ACC112 (cell line): ENCODE measurements around the gene DNAH7.
"Not testable (repeated sequence)": the region's sequence is repeated elsewhere in the genome, so short reads cannot be mapped to it uniquely, and the experiment has no call there.

ENCODE experiments used
- H2AFZ ChIP-seq: fragments of 200-600 bp; sonication (generic); one replicate; pipeline ENCODE4 v1.6.0; 2017; ENCODE audit warnings: antibody characterized with exemption, low read length; ENCODE audit not compliant: unreplicated experiment
- H3K27ac ChIP-seq: fragments of 200-600 bp; sonication (generic); 2 replicates; pipeline ENCODE4 v1.5.1; 2014; ENCODE audit warnings: low read depth, mild to moderate bottlenecking, antibody characterized with exemption, low read length, moderate library complexity
- H3K27me3 ChIP-seq: fragments of 200-600 bp; sonication (generic); 2 replicates; pipeline ENCODE4 v1.6.1; 2014; ENCODE audit warnings: mild to moderate bottlenecking, antibody characterized with exemption, low read length, moderate library complexity, mixed read lengths; ENCODE audit not compliant: insufficient read depth
- H3K36me3 ChIP-seq: fragments of 200-600 bp; sonication (generic); 2 replicates; pipeline ENCODE4 v1.6.1; 2016; ENCODE audit warnings: mild to moderate bottlenecking, antibody characterized with exemption, low read length, moderate library complexity, mixed read lengths; ENCODE audit not compliant: insufficient read depth
- H3K4me1 ChIP-seq: fragments of 200-600 bp; sonication (generic); one replicate; pipeline ENCODE4 v1.6.1; 2016; ENCODE audit warnings: low read length, mixed read lengths; ENCODE audit not compliant: insufficient read depth, unreplicated experiment, control insufficient read depth
- H3K4me3 ChIP-seq: fragments of 200-600 bp; sonication (generic); 2 replicates; pipeline ENCODE4 v1.5.1; 2014; ENCODE audit warnings: mild to moderate bottlenecking, low read depth, low read length
- H3K79me2 ChIP-seq: fragments of 200-600 bp; sonication (generic); one replicate; pipeline ENCODE4 v1.6.0; 2016; ENCODE audit warnings: low read length; ENCODE audit not compliant: control insufficient read depth, unreplicated experiment, insufficient read depth

The DNAH7 gene

DNA sequence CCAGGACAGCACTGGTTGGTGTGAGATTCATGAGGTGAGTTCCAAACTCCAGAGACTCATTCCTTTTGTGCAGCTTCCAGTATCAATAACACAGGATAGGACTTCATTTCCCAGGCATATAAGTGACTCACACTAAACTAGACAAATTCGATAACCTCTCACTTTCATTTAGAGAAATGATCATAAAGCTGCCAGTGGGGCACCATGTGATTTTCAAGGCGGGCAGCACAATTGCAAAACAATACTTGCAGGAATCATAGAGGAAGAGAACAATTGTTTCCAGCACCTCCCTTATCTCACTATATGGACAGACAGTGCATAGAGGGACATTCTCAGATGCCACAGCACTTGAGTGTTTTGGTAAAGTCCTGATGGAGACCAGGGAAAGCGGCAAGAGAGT is 31.3 kb upstream of the DNAH7 start:
- Histone ChIP-seq H3K4me3 (no peak overlapping the region), H3K4me1 (peaks cover 19% of the 10 kb centered on the region), H2AFZ (no peak overlapping the region), H3K27ac (no peak overlapping the region), H3K79me2 (no peaks in the 10 kb centered on the region), H3K27me3 (no peaks in the 10 kb centered on the region), H3K36me3 (no peaks in the 10 kb centered on the region)

GRCh38 chr2:196097864-196098660 is 29.4 kb upstream of the DNAH7 start:
- Histone ChIP-seq H3K27ac (no peak overlapping the region), H3K79me2 (no peaks in the 10 kb centered on the region), H3K4me3 (no peak overlapping the region), H3K27me3 (no peaks in the 10 kb centered on the region), H3K36me3 (no peaks in the 10 kb centered on the region), H3K4me1 (peaks cover 19% of the 10 kb centered on the region), H2AFZ (no peak overlapping the region)

- H3K27ac ChIP-seq = no peak overlapping the region
- H2AFZ ChIP-seq = no peak overlapping the region
- H3K27me3 ChIP-seq = no peaks in the 10 kb centered on the region
- no peak overlapping the region for H3K4me3 ChIP-seq
- H3K79me2 ChIP-seq = no peaks in the 10 kb centered on the region
- no peaks in the 10 kb centered on the region for H3K36me3 ChIP-seq
- peaks cover 19% of the 10 kb centered on the region for H3K4me1 ChIP-seq
Observed at GRCh38 chr2:196096982-196097745, 28.5 kb upstream of the DNAH7 start.

- H3K27ac ChIP-seq = no peak overlapping the region
Observed at GRCh38 chr2:196096264-196096663, 27.6 kb upstream of the DNAH7 start.

GRCh38 chr2:196089448-196089847 is 20.8 kb upstream of the DNAH7 start:
- not testable (repeated sequence) for H3K79me2 ChIP-seq, H2AFZ ChIP-seq, H3K4me3 ChIP-seq, H3K27me3 ChIP-seq, H3K4me1 ChIP-seq, H3K36me3 ChIP-seq, H3K27ac ChIP-seq

More at GRCh38 chr2:196096264-196096663, 27.6 kb upstream of the DNAH7 start:
- no peaks in the 10 kb centered on the region for H3K27me3 ChIP-seq
- H3K79me2 ChIP-seq = no peaks in the 10 kb centered on the region
- H3K4me3 ChIP-seq = no peak overlapping the region
- no peaks in the 10 kb centered on the region for H3K36me3 ChIP-seq
- H3K4me1 ChIP-seq = peaks cover 13% of the 10 kb centered on the region
- no peak overlapping the region for H2AFZ ChIP-seq

DNA sequence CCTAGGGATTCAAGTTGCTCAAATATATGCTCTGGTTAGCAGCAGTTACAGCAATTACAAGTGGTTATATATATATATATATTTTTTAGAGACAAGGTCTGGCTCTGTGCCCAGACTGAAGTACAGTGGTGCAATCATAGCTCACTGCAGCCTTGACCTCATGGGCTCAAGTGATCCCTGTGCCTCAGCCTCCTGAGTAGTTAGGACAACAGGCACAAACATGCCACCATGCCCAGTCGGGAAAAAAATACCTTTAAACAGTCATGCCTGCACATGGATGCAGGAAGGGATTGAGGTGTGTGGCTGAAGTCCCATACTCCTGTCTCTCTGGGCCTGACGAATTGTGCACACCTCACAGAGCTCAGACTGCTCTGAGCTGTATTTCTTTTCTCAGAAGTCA is 19.6 kb upstream of the DNAH7 start:
- Histone ChIP-seq H3K27me3 (no peaks in the 10 kb centered on the region), H3K36me3 (no peaks in the 10 kb centered on the region), H3K79me2 (no peaks in the 10 kb centered on the region), H3K4me3 (no peak overlapping the region), H3K4me1 (peaks cover 3% of the 10 kb centered on the region), H2AFZ (no peak overlapping the region), H3K27ac (no peak overlapping the region)

DNA sequence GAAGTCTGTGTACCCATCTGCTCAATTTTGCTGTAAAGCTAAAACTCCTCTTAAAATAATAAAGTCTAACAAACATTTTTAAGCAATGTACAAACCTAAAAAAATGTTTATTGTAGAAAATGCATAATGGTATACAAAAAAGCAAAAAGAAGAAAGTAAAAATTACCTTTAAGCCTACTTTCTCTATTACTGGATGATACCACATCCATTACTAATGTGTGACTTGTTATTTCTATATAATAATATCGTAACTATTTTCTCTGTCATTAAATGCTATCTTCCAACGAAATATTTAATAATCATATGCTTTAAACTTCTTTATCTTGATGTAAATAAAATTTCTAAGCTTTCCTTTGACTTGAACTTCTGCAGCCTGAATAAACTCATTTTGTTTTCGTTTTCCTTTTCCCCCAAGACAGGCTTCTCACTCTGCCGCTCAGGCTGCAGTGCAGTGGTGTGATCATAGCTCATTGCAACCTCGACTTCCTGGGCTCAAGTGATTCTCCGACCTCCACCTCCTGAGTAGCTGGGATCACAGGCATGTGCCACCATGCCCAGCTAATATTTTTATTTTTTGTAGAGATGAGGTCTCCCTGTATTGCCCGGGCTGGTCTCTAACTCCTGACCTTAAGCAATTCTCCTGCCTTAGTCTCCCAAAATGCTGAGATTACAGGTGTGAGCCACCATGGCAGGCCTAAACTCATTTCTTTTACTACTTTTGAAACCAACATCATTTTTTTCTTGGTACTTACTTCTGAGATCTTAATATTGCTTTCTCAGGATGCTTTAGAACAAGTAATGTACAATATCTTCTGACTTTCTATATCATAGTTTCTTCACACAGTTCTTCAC is 18.1 kb upstream of the DNAH7 start:
- Histone ChIP-seq H3K36me3 (no peaks in the 10 kb centered on the region), H3K4me1 (peaks cover 3% of the 10 kb centered on the region), H3K79me2 (no peaks in the 10 kb centered on the region), H3K27me3 (no peaks in the 10 kb centered on the region), H2AFZ (no peak overlapping the region), H3K4me3 (no peak overlapping the region), H3K27ac (no peak overlapping the region)

GRCh38 chr2:196083601-196084000 is 15.0 kb upstream of the DNAH7 start:
- Histone ChIP-seq H3K4me3 (no peak overlapping the region), H3K27ac (no peak overlapping the region), H3K27me3 (no peaks in the 10 kb centered on the region), H3K4me1 (peaks cover 8% of the 10 kb centered on the region), H3K36me3 (no peaks in the 10 kb centered on the region), H3K79me2 (no peaks in the 10 kb centered on the region), H2AFZ (no peak overlapping the region)

DNA sequence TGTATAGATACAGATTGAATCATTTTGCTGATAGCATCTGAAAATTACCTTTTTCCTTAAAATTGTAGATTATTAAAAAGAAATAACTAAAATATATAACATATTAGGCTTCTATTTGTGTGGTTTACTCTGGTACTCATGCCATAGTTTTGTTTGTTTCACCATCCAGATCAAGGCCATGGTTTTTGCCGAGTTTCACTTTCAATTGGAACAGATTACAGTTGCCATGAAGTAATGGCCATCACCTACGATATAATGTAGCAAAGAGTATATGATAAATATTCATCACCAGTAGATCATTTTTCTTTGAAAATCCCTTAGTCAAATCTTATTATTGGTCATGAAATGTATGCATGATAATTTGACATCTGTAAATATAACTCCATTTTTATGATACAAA is 11.9 kb upstream of the DNAH7 start:
- Histone ChIP-seq H3K4me1 (peaks cover 13% of the 10 kb centered on the region), H3K79me2 (no peaks in the 10 kb centered on the region), H3K36me3 (no peaks in the 10 kb centered on the region), H3K27ac (no peak overlapping the region), H3K27me3 (no peaks in the 10 kb centered on the region), H3K4me3 (no peak overlapping the region), H2AFZ (no peak overlapping the region)

DNA sequence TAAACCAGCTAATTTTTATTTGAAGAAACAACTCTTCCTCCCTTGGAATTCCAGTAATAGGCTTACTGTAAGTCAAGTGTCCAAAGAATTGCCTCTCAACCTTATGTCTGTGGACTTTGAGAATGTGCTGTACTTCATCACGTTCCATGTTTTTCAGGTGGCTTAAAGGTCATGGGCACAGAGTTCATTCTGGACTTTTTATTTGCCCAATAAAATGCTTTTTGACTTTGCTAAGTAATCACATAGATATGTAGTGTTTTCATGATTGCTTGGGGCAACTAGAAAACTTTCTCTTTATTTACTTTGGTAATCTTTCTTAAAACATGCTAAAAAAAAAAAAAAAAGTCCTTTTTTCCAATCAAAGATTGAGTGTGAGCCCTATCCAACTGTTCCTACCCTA is 10.4 kb upstream of the DNAH7 start:
- H3K27me3 ChIP-seq = no peaks in the 10 kb centered on the region
- no peak overlapping the region for H2AFZ ChIP-seq
- no peak overlapping the region for H3K4me3 ChIP-seq
- peaks cover 13% of the 10 kb centered on the region for H3K4me1 ChIP-seq
- no peak overlapping the region for H3K27ac ChIP-seq
- no peaks in the 10 kb centered on the region for H3K79me2 ChIP-seq
- H3K36me3 ChIP-seq = no peaks in the 10 kb centered on the region
